Activated CD4-positive, alpha-beta T cell treated with anti-CD3 and anti-CD28 coated beads, Interleukin-2, amount 50 U/mL, for 16 hours (primary cell): ENCODE results near the gene DTWD2.
"Not testable (repeated sequence)": the region's sequence is repeated elsewhere in the genome, so short reads cannot be mapped to it uniquely, and the experiment has no call there.

Source experiments
- DNase-seq: peaks from one replicate; pipeline ENCODE4 v3.0.0-alpha.2; 2020

Gene DTWD2

GRCh38 chr5:118994595-118994994 lies 6.2 kb upstream of the DTWD2 start:
- no peak for DNase-seq

DNA sequence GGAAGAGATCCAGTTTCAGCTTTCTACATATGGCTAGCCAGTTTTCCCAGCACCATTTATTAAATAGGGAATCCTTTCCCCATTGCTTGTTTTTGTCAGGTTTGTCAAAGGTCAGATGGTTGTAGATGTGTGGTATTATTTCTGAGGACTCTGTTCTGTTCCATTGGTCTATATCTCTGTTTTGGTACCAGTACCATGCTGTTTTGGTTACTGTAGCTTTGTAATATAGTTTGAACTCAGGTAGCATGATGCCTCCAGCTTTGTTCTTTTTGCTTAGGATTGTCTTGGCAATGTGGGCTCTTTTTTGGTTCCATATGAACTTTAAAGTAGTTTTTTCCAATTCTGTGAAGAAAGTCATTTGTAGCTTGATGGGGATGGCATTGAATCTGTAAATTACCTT lies 4.8 kb upstream of the DTWD2 start:
- DNase-seq: not testable (repeated sequence)

- not testable (repeated sequence) for DNase-seq
Measured at GRCh38 chr5:118992055-118992454, 3.7 kb upstream of the DTWD2 start.

- DNase-seq: no peak
Measured at GRCh38 chr5:118990582-118990981, 2.2 kb upstream of the DTWD2 start.

GRCh38 chr5:118989816-118990215 lies 1.5 kb upstream of the DTWD2 start:
- no peak for DNase-seq

GRCh38 chr5:118988866-118989180 lies 476 bp upstream of the DTWD2 start:
- no peak for DNase-seq

DNA sequence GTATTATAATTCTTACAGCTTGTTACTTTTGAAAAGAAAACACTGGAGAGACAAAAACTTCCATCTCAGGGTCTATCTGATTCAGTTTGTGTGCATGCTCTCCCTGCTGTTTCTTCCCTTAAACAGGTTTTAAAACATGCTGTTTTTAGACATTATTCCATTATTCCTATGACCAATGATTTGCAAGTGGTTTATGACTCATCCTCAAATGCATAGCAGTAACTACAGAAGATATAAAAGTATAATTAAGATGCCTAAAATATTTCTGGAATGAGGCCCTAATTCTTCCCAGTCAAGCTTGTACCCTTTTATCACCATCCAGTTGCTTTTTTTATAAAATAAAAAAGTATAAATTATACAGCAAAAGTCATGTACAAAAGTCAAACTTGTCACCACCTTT lies 3.7 kb downstream of the DTWD2 start:
- no peak for DNase-seq

- DNase-seq: no peak
Measured at GRCh38 chr5:118981783-118982182, 6.6 kb downstream of the DTWD2 start.

- DNase-seq: no peak
Measured at GRCh38 chr5:118980438-118980837, 7.9 kb downstream of the DTWD2 start.

DNA sequence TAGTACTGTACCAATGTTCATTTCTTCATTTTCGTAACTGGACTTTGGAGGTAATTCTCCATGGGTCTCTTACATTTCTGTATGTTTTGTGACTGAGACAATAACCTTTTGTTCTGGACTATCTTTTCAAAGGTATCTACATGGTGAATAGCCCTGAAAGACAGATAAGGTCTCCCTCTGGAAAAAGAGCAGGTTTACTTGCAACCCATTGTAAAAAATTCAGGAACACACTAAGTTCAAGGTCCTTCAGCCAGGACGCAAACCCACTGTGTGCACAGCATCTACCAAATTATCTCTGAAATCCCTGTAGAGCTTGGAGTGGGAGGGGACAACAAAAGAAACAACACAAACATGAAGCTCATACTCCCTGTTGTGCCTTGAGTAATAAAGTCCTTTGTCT lies 8.3 kb downstream of the DTWD2 start:
- DNase-seq: no peak

DNA sequence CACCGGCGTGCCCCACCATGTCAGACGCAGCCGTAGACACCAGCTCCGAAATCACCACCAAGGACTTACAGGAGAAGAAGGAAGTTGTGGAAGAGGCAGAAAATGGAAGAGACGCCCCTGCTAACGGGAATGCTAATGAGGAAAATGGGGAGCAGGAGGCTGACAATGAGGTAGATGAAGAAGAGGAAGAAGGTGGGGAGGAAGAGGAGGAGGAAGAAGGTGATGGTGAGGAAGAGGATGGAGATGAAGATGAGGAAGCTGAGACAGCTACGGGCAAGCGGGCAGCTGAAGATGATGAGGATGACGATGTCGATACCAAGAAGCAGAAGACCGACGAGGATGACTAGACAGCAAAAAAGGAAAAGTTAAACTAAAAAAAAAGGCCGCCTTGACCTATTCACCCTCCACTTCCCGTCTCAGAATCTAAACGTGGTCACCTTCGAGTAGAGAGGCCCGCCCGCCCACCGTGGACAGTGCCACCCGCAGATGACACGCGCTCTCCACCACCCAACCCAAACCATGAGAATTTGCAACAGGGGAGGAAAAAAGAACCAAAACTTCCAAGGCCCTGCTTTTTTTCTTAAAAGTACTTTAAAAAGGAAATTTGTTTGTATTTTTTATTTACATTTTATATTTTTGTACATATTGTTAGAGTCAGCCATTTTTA lies 14.4 kb downstream of the DTWD2 start:
- not testable (repeated sequence) for DNase-seq

DNA sequence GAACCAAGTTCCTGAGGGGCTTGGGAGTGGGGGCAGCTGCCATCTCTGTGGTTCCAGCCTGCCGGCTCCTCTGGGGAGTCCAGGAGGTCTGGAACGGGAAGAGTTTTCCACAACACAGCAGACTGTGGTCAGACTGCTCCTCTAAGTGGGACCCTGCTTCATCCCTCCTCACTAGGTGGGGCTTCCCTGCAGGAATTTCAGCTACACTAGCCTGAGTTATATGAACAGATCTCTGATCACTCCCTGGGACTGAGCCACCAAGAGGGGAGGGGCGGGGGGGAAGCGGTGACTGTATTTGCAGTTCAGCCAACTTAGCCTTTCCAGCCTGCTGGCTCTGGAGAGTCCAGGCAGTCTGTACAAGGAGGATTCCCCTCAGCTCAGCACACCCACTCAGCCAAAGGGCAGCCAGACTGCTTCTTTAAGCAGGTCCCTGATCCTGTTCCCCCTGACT lies 19.4 kb downstream of the DTWD2 start:
- no peak for DNase-seq

DNA sequence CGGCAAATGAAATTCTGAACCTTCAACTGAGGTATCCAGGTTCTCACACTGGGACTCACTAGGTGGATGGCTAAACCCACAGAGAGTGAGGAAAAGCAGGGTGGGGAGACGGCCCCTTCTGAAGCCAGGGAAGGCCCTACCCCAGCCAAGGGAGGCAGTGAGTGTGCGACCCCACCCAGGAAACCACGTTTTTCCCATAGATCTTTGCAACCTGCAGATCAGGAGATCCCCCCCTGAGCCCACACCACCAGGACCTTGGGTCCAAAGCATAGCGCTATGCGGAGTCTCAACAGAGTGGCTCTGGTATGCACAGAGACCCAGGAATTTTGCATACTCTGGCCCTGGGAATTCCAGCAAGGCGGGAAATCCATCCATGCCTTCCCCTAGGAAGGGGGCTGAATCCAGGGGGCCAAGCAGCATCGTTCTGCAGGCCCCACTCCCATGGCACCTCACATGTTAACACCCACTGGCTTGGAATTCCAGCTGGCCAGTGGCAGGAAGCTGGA lies 19.9 kb downstream of the DTWD2 start:
- DNase-seq: no peak

DNA sequence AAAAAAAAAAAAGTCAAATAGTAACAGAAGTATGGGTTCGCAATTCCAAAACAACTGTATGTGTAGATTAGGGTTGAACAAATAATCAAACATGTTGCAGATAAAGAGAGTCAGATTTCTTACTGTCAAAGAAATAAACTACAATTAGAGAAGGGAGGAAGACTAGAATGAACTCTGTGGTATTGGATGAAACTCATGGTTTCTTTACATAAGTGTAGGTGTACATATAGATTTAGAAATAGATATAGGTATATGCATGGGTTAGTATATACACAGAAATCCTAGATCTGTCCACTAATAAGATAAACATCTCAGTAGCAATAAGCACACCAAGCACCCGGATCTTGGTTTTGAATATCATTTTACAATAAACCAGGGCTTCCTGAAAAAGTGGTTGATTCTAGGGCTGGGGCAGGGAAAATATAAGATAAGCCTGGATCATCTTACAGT lies 21.3 kb downstream of the DTWD2 start:
- no peak for DNase-seq

GRCh38 chr5:118965890-118966289 lies 22.5 kb downstream of the DTWD2 start:
- DNase-seq: no peak

GRCh38 chr5:118964970-118965369 lies 23.4 kb downstream of the DTWD2 start:
- DNase-seq: not testable (repeated sequence)

- not testable (repeated sequence) for DNase-seq
Measured at GRCh38 chr5:118964388-118964787, 24.0 kb downstream of the DTWD2 start.

DNA sequence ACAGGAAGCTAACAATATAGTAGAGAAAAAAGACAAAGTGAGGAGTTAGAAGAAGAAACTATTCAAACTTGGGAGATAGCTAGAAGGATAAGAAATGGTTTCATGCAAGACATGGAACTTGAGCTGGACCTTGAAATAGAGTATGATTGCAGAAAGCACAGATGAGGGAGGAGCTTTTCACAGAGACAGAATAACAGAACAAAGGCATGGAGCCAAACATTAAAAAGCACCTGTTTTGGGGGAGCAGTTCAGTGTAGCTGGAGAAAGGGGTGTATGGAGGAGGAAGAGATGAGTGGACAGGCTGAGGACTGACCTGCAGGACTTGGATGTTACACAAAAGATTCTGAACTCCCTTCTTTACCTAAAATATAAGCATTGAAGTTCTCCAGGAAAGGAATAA lies 25.2 kb downstream of the DTWD2 start:
- no peak for DNase-seq

DNA sequence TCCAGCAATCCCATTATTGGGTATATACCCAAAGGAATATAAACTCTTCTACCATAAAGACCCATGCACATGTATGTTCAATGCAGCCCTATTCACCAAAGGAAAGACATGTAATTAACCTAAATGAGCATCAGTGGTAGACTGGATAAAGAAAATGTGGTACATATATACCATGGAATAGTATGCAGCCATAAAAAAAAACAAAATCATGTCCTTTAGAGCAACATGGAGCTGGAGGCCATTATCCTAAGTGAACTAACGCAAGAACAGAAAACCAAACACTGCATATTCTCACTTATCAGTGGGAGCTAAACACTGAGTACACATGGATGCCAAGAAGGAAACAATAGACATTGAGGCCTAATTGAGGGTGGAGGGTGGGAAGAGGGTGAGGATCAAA lies 27.8 kb downstream of the DTWD2 start:
- no peak for DNase-seq

GRCh38 chr5:118956727-118957126 lies 31.6 kb downstream of the DTWD2 start:
- no peak for DNase-seq

DNA sequence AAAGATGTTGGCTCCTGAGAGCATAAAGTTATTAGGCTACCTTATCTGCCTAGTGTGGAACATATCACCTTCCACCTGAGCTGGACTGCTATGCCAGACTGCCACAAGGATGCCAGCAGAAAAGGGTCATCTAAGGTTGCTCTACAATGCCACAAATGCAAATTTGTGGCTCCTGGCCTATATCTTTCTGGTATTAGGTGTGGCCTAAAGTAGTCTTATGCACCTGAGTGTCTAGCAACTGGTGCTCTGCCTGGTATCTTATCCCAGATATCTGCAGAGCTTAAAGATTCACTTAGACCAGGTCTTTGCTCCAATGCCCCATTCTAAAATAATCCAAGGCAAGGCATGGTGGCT lies 34.7 kb downstream of the DTWD2 start:
- no peak for DNase-seq

GRCh38 chr5:118952992-118953651 lies 35.2 kb downstream of the DTWD2 start:
- DNase-seq: no peak

DNA sequence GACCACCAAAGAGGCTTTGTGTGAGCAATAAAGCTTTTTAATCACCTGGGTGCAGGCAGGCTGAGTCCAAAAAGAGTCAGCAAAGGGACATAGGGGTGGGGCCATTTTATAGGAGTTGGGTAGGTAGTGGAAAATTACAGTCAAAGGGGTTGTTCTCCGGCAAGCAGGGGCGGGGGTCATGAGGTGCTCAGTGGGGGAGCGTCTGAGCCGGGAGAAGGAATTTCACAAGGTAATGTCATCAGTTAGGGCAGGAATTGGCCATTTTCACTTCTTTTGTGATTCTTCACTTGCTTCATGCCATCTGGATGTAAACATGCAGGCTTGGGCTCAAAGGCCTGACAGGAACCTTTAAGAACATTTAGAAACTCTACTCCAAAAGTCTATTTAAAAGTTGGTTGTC lies 36.0 kb downstream of the DTWD2 start:
- DNase-seq: not testable (repeated sequence)

GRCh38 chr5:118950354-118950753 lies 38.0 kb downstream of the DTWD2 start:
- not testable (repeated sequence) for DNase-seq
